DMS153 (cell line): ENCODE data around the gene TTLL11.
A peak's percentile ranks its signal among the peaks of the same experiment; 100 is the strongest.

Experiments used
- DNase-seq: peaks from one replicate; lab custom pipeline; 2025; lab: John Stamatoyannopoulos, UW

TTLL11 gene, protein sequence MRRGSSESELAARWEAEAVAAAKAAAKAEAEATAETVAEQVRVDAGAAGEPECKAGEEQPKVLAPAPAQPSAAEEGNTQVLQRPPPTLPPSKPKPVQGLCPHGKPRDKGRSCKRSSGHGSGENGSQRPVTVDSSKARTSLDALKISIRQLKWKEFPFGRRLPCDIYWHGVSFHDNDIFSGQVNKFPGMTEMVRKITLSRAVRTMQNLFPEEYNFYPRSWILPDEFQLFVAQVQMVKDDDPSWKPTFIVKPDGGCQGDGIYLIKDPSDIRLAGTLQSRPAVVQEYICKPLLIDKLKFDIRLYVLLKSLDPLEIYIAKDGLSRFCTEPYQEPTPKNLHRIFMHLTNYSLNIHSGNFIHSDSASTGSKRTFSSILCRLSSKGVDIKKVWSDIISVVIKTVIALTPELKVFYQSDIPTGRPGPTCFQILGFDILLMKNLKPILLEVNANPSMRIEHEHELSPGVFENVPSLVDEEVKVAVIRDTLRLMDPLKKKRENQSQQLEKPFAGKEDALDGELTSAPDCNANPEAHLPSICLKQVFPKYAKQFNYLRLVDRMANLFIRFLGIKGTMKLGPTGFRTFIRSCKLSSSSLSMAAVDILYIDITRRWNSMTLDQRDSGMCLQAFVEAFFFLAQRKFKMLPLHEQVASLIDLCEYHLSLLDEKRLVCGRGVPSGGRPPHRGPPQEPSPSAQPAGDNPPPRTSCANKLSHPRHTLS

DNA sequence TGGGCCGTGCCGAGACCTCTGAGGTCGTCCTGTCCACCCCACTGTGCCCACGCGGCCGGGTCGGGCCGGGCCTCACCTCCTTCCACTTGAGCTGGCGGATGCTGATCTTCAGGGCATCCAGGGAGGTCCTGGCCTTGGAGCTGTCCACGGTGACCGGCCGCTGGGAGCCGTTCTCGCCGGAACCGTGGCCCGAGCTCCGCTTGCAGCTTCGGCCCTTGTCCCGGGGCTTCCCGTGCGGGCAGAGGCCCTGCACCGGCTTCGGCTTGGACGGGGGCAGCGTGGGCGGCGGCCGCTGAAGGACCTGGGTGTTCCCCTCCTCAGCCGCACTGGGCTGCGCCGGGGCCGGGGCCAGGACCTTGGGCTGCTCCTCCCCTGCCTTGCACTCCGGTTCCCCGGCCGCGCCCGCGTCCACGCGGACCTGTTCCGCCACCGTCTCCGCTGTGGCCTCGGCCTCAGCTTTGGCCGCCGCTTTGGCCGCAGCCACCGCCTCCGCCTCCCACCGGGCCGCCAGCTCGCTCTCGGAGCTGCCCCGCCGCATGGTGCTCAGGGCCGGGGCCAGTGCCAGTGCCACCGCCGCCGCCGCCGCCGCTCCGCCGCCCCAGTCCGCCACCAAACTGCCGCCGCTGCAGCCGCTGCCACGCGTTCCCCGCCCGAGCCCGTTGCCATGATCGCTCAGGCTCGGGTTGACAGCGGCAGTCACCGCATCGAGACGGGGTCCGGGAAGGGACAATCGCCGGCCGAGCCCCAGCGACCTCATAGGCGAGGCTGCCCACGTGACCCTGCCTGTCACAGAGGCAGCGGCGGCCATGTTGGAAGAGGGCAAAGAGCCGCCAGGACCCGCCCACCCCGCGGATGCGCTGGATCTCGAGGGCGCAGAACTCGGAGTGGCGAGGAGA is at the start of gene TTLL11:
TTLL11 (minus strand) TSS at position 698 of the 896 bp plus-strand sequence; CDS start at position 538, 160 bp downstream.
- peak; percentile 88 for DNase-seq

DNA sequence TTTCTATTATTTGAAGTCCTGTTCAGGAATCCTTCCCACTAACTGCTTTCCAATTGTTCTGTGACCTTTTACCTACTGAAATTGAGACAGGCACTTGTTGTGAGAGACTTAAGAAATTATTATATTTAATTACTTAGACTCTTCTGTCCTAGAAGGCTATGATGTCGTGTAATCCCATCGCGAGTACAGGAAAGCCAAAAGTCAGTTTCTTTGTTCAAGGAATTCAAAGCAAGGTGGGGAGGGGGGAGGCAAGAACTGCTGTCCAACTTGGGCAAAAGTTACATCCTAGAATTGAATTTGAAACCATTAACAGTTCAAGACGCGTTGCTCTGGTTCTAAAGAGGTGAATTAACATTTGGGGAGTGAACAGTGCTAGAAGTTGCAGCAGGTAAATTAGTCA is 48.6 kb upstream of the TTLL11 start:
- no peak for DNase-seq

DNA sequence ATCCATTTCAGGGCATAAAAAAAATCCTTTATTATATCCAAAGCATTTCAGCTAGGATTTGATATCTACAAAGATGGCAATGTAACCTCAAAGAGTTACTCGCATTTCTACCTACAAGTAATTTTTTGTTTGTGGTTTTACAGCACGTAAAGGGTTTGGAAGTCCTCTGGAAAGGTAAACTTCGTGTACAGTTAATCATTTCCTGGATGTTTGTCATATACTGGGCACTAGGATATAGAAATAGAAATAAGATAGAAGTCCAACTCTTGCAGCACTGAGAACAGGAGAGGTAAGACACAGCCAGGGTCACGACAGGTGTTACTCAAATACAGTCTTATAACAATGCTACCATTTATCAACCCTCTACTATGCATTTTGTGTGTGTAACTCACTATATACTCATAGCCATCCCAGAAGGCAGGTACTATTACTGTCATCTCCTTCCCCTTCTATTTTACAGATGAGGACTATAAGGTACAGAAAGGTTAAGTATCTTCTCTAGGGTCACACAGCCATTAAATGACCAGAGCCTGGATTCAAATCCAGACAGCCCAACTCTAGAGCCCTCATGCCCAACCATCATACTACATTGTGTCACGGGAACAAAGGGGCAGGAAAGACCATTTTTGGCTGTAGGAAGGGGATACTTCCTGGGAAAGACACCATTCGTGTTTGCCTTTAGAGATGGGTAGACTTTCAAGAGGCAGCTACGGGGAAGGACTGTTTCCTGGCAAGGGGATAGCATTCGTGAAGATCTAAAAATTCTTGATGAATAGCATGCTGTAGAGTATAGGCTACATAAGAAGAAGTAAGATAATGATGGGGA is 47.5 kb upstream of the TTLL11 start:
- DNase-seq: no peak

DNA sequence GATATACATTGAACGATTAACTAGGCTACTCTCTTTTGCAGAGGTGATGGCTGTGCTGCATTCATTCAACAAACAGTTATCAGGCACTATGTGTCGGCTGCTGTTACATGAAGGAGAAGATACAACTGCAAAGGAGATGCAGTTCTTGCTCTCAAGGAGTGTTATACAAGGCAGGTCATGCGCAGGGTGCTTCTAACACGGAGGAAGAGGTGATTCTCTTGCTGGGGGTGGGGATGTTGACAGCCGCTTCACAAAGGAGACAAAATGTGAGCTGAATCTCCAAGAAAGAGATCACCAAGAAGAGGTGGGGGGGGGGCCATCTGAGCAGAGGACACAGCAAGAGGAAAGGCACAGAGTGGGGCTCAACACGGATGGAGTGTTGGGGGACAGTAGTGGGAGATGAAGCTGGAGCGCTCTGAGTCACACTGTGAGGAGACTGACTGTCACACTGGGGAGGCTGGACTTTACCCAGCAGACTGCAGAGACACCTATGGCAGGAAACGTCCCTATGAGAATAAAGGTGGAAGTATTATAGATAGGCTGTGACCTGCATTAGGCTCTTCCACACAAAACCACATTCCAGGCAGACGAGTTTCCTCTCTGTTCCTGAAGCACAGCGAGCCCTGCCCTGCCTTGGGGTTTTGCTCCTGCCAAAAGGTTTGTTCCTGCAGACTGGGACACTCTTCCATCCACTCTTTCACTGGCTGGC is 45.6 kb upstream of the TTLL11 start:
- DNase-seq: no peak

DNA sequence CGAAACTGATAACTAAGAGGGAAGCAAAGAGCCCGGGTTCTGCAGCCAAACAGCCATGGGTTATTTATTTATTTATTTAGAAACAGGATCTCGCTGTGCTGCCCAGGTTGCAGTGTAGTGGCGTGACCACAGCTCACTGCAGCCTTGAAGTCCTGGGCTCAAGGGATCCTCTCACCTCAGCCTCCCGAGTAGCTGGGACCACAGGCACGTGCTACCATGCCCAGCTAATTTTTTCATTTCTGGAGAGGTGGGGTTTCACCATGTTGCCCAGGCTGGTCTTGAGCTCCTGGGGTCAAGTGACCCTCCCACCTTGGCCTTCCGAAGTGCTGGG is 42.4 kb upstream of the TTLL11 start:
- DNase-seq: no peak

DNA sequence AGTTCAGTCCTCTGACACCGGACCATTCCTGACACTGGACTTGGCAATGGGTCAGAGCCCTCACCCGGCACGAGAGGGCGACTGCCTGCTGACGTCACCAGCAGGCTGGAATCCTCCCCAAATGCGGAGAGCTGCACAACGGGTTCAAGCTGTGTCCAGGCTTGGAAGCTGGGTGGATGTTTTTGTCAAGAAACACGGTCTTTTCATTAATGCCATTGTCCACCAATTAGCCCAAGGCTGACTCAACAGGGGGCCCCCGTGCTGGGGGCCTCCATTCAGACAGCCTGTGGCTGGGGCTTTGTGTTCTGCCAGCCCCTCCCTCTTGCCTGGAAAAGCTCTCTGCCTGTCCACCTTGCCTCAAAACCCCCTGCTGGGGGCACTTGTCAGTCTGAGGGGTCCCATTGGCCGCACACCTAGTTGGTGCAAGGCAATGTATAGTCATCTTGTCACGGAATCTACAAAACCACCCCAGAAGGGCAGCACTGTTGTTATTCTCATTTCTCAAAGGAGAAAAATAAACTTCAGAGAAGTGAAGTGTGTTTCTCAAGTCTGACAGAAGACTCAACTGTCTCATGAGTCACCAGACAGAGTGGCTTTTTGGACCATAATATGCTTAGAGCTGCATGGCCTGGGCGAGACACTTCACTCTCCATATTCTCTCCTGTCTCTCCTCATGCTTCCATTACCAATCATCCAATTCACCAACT is 41.9 kb upstream of the TTLL11 start:
- DNase-seq: no peak

DNA sequence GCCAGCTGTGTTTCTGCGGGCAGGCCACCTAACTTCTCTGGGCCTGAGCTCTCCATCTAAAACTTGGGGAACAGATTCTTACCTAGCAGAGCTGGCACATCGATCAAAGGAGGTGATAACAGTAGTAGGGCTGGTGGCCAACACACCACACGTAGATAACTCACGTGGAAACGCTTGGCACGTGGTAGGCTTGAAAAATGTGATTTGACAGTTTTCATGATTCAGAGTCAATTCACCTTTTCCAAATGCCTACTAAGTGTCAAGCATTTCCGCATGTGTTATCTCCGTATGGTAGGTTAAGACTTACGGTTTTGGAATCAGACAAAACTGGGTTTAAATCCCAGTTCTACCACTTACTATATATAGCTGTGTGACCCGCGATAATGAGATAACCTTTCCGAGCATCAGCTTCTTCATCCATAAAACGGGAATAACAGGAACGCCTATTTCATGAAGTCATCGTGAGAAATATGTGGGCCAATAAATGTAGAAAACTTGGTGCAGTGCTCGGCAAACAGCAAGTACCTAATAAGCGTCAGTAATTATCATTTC is 41.0 kb upstream of the TTLL11 start:
- DNase-seq: no peak

DNA sequence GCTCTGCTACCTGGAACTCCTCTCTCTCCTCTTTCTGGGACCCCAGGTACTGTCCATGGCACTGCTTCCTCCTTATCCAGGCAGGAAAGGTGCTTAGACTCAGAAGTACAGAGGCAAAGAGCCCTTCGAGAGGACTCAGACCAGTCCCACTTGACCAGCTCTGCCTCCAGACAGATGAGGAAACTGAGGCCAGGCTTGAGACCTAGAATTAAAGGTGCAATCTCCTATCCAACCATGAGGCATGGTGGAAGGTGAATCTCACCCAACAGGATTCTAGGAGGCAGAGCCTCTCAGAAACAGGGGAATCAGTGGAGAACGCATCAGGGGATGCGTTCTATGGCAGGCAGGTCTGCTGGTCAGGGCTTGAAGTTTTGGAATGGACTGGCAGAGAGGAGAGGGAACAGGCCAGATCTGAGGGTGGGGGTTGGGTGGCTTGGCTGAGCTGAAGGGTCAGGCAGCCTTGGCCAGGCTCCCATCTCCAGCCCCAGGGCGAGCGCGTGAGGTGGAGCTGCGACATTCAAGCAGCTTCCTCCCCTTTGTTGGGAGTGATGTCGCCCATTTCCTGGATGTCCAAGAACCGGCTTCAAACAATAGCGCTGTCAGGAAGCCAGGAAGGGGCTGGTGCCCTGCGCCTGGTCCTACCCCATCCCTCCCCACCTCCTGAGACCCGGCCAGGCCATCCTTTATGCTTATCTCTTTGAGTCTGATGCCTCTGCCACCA is 40.3 kb upstream of the TTLL11 start:
- no peak for DNase-seq

DNA sequence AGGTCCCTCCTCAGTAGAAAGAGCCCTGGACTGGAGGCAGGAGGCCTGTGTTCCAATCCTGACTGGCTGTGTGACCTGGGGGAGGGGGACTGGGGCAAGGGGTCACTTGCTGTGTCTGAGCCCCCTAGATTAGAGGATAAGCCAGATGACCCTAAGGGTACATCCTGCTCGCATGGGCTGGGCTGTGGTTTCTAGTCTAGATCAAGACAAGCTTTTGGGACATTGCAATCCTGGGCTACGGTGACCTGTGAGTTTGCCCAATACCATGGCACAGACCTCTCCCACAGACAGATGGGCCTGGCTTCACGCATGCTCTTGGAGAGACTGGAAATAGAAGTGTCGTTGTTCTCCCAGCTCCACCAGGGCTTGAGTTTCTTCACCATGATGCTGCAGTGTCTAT is 39.4 kb upstream of the TTLL11 start:
- no peak for DNase-seq

DNA sequence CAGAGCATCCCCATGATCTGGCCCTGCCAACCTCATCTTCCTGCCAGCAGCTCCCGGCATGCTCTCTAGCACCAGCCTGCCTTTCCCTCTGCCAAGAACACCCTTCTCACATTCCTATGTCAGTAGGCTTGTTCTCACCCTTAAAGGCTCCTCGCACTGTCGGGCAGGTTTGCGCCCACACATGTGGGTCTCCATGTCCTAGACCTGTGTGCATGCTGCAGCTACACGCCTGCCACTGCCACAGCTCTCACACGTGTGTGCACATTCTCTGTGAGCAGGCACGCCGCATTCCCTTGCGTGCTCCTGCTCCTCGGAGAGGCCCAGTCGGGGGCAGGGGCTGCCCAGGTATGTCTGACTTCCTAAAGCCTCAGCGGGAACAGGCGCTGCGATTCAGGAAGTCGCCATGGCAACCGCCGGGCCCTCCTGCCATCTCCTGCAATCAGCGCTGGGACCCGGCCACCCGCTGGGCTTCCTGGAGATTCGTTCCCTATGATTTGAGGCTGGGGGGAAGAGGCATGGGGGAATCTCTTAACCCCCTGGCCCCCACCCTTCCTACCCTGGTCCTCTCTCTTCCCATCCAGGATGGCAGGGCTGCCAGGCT is 38.4 kb upstream of the TTLL11 start:
- DNase-seq: peak; percentile 8

DNA sequence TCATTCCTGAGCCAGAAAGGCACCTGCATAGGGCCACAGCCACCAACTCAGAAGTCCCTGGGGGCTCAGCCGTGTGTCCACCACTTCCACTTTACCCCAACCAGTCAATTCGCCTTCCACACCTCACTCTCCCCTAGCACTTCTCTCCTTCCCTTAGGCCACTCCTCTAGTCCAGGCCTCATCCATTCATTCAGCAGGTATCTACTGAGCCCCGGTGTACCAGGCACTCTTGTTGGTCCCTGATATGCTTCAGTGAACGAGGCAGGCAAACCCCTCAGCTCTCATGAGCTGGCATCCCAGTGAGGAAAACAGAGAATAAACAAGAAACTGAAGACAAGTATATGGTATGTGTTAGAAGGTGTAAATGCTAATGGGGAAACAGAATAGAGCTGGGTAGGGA is 37.7 kb upstream of the TTLL11 start:
- DNase-seq: no peak

DNA sequence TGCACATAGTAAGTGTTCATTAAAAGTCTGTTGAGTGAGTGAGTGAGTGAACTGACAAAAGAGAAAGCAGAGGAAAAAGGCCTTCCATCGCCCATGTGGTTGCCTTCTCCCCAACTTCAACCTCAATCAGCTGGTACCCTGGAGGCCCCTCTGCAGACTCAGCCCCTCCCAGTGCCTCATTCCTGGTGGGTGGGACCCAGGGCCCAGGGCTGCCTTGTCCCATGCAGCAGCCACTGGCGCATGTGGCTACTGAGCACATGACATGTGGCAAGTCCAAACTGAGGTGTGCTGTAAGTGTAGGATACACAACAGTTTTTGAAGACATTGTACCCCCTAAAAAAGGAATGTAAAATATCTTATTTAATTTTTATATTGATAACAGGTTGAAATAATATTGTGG is 36.9 kb upstream of the TTLL11 start:
- no peak for DNase-seq

DNA sequence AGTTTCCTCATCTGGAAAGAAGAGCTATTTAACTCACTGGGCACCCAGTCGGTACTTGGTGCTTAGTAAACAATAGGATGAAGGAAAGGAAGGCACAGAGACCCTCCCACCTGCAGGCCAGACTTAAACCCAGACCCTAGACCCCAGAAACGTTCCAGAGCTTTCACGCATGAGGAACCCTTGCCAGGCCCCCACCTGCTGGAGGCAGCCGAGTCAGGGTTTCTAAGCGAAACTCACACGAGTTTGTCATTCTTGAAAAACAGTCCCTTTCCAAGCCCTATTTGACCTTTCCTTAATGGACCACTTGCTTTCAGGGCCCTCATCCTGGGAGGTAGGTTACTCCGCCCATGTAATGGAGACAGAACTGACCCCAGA is 35.8 kb upstream of the TTLL11 start:
- no peak for DNase-seq

DNA sequence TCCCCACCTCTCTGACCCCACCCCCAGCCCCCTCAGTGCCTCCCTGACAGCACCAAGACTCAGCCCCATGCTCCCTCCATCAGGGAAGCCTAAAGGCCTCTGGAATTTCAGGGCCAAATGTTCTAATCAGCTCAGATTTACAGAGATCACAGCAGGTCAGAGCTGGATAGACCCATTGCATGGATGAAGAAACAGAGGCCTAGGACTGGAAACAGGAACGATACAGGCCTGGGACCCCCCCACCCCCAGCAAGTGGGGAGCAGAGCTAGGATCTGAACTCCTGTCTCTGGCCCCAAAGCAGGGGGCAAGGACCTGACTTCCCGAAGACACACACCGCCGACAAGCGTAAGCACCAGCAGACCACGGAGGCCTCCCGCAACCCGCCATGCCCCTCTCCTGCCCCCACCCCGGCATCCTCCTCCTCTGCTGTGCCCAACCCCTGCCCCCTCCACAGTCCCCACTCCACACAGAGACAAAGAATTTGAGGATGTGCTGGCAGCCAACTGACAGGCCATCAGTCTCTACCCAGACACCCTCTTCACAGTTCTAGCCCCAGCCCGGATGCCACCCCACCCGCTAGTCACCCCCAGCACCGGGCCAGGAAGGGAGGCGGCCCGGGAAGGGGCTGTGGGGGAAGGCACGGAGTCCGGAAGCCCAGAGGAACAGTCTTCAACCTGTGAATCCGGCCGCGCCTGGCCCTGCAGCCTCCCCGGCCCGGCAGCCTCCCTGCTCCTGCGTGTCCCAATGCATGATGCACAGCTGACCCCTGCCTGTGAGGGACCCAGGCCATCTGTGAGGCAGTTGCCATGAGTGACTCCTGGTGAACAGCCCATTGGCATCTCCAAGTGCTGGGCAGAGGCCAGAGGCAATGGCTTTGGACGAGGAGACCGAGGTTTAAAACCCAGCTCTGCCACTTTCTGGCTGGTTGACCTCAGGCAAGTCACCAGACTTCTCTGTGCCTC is 35.2 kb upstream of the TTLL11 start:
- DNase-seq: no peak

DNA sequence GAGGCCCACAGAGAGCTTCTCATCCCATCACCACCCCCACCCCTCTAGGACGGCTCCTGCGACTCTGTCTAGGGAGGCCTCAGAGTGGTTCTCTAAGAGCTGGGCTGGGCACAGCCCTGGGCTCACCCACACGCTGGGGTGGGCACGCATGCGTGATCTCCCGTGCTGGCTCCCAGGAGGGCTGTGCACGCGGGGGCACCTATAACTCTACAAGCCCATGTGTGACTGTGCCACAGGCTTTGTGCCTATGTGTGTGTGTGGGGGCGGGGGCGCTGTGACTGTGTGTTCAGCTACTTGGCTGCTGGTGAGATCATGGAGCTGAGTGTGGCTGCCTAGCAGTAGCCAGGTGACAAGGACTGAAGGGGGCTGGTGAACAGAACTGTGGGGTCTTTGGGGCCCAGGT is 34.3 kb upstream of the TTLL11 start:
- DNase-seq: no peak

DNA sequence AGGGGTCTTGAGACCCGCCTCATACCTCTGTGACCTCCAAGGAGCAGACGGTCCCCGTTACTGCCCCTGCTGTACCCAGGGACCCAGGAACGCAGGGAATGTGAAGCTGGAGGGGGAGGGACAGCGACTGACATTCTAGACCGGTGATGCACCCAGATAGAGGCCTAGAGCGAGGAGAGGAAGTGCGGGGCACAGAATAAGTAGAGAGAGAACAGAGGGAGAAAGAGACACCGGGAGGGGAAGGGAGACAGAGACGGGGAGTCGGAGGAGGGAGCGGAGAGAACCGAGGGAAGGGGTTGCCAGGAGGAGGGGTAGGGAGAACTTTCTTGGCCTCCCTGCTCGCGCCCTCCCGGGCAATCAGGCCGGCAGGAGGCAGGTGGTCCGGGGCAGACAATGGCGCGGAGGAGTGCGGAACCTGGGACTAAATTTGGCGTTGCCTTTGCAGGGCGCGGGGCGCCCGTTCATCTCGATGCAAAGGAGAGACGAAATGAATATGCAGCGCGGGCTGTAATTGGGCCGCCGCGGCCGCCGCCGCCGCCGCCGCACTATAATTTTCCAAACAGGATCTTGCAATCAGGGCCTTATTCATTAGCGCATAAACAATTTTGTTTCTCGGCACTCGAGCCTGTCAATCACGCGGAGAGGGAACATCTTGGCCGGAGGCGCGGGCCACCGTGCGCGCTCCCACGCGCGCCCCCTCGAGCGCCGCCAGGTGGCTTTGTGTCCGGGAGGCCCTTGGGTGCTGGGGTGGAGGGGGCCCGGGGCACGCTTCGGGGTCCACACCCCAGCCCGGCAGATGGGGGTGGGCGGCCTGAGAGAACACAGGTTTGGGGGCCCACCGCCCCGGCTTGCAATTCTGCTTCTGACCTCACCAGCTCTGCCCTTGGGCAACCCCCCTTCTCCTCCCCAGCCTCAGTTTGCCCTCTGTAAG is 33.5 kb upstream of the TTLL11 start:
- DNase-seq: no peak
